Measurements from ENCODE around the gene FMN2.

Gene FMN2

DNA sequence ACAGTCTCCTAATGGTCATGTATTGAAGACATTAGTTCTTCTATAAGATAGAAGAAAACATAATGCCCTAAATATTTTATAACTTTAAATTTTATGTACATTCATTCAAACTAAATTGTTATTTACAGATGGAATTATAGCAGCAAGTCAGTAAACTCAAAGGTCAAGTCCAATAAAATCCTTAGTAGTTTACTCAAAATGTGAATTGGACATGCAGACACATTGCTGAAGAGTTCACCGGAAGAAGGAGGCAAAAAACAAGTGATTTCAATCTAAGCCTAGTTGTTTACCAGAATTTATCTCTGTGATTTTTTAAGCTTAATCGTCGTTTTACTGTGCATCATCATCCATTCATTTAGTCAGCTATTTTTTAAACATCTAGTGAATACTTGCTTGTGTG, 370.6 kb downstream of the FMN2 start:
- no peak for TF ChIP-seq CTCF (IDR thresholded peaks at IDR 0.05; ENCODE audit: borderline replicate concordance, control extremely low read depth, extremely low read depth, insufficient read depth, missing control alignments)
- in situ Hi-C loops (cut with MboI; ENCODE audit: low sequenced_read_pairs, unreplicated experiment), result no loop called here
- DNase-seq (ENCODE audit: low spot score), result no peak

GRCh38 chr1:240462766-240463395, 371.2 kb downstream of the FMN2 start:
- no peak for DNase-seq (ENCODE audit: low spot score)
- TF ChIP-seq CTCF (IDR thresholded peaks at IDR 0.05; ENCODE audit: borderline replicate concordance, control extremely low read depth, extremely low read depth, insufficient read depth, missing control alignments), result no peak
- in situ Hi-C loops (cut with MboI; ENCODE audit: low sequenced_read_pairs, unreplicated experiment), result no loop called here

DNA sequence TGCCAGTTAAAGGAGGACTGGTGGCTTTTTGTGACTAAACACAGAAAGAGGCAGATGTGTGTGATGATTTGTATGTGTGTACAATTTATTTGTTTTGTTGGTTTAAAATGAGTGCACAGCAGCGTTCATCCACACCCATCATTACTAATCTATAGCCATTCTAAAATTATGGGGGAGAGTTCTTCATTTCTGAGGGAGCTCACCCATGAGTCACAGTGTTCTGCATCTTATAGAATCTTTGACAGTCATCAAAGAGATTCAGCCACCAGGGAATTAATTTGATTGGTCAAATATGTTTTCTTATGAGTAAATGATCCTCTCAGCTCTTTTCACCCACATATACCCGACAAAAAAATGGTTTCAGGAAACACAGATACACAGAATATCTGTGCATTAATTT, 372.4 kb downstream of the FMN2 start:
- DNase-seq (ENCODE audit: low spot score), result no peak

DNA sequence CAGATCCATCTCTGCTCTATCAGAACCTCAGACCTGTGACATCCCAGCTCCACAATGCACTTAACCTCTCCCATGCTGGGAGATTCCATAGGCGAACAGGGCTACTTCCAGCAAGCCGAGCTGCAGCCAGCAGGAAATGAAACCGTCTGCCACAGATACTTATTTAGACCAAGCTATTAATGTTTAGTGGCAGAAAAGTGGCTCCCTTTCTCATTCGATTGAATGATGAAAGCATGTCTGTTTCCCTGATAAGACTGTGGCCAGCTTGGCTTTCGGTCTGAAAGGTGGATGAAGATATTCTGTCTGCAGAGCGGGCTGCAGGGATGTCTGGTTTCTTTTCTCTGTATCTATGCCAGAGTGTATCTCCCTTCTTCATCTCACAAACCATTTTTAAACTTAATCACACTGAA, 373.9 kb downstream of the FMN2 start:
- no peak for TF ChIP-seq CTCF (IDR thresholded peaks at IDR 0.05; ENCODE audit: borderline replicate concordance, control extremely low read depth, extremely low read depth, insufficient read depth, missing control alignments)
- in situ Hi-C loops (cut with MboI; ENCODE audit: low sequenced_read_pairs, unreplicated experiment), result no loop called here
- DNase-seq (ENCODE audit: low spot score), result no peak

More for the DNA sequence above, 372.4 kb downstream of the FMN2 start:
- no peak for TF ChIP-seq CTCF (IDR thresholded peaks at IDR 0.05; ENCODE audit: borderline replicate concordance, control extremely low read depth, extremely low read depth, insufficient read depth, missing control alignments)
- in situ Hi-C loops (cut with MboI; ENCODE audit: low sequenced_read_pairs, unreplicated experiment), result no loop called here

DNA sequence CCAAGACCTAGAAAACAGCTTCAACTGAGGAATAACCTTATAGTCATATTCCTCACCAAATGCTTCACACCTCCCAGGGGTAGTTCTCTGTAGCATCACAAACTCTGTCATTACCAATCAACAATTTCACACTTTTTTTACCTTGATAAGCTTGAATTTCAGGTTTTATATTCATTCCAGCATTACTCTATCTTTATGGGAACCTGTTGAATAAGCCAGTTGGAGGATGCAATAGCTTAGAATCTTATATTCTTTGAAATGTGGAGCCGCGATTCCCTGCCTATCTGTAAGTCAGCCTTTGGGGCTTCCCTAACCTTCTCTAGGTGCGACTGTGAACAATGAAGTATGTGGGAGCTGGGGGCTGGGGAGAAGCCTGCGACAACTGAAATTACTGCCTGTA, 374.8 kb downstream of the FMN2 start:
- DNase-seq (ENCODE audit: low spot score), result no peak
- TF ChIP-seq CTCF (IDR thresholded peaks at IDR 0.05; ENCODE audit: borderline replicate concordance, control extremely low read depth, extremely low read depth, insufficient read depth, missing control alignments), result no peak
- in situ Hi-C loops (cut with MboI; ENCODE audit: low sequenced_read_pairs, unreplicated experiment), result no loop called here

GRCh38 chr1:240467895-240468294, 376.2 kb downstream of the FMN2 start:
- no peak for TF ChIP-seq CTCF (IDR thresholded peaks at IDR 0.05; ENCODE audit: borderline replicate concordance, control extremely low read depth, extremely low read depth, insufficient read depth, missing control alignments)
- in situ Hi-C loops (cut with MboI; ENCODE audit: low sequenced_read_pairs, unreplicated experiment), result no loop called here
- DNase-seq (ENCODE audit: low spot score), result no peak
